ENCODE results near the gene AKR1E2. TPM values are rescaled to one million over a fixed set of nuclear protein-coding genes. Genes with fewer than 3 reads are reported as not detected.

Gene AKR1E2
- total and polyA plus RNA-seq, 12 donors: 0.95 to 13.5 (median 3.6) TPM

DNA sequence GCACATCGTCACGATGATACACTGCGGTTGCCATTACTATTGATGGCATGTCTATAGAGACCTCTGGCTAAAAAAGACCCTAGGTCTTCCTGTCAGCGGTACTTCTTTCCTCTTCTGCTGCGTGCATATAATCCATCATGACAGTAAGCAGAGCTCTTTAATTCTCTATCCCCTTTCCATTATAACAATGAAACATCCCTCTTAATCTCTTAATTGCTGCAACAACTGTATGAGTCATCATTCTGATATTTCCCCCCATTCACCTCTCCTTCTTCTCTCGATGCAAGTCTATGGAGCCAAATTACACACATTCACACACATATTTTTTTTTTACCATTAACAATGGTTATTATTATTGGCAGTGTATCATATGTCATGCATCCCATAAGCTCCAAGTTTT is 45.2 kb upstream of the AKR1E2 start:
- H3K27me3 ChIP-seq: no peaks in the 10 kb centered on the region
- H3K36me3 ChIP-seq (replicated peaks in 1 of 2): no peaks in the 10 kb centered on the region
- no peaks in the 10 kb centered on the region for H3K9me3 ChIP-seq (replicated peaks in 1 of 3)
- TF ChIP-seq, protein P1, sequence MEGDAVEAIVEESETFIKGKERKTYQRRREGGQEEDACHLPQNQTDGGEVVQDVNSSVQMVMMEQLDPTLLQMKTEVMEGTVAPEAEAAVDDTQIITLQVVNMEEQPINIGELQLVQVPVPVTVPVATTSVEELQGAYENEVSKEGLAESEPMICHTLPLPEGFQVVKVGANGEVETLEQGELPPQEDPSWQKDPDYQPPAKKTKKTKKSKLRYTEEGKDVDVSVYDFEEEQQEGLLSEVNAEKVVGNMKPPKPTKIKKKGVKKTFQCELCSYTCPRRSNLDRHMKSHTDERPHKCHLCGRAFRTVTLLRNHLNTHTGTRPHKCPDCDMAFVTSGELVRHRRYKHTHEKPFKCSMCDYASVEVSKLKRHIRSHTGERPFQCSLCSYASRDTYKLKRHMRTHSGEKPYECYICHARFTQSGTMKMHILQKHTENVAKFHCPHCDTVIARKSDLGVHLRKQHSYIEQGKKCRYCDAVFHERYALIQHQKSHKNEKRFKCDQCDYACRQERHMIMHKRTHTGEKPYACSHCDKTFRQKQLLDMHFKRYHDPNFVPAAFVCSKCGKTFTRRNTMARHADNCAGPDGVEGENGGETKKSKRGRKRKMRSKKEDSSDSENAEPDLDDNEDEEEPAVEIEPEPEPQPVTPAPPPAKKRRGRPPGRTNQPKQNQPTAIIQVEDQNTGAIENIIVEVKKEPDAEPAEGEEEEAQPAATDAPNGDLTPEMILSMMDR (IDR thresholded peaks at IDR 0.05): no peak
- TF ChIP-seq POLR2A (IDR thresholded peaks at IDR 0.05): no peak
- no peak overlapping the region for H3K4me3 ChIP-seq
- no peaks in the 10 kb centered on the region for H3K4me1 ChIP-seq (replicated peaks in 1 of 2)
- no peak for DNase-seq
- WGBS, 4 donors: 55 to 65% (median 59%) methylated on average over 6 of the region's 6 CpGs
- intact Hi-C loops (cut with DNase I): no loop called here
- no peak overlapping the region for H3K27ac ChIP-seq

DNA sequence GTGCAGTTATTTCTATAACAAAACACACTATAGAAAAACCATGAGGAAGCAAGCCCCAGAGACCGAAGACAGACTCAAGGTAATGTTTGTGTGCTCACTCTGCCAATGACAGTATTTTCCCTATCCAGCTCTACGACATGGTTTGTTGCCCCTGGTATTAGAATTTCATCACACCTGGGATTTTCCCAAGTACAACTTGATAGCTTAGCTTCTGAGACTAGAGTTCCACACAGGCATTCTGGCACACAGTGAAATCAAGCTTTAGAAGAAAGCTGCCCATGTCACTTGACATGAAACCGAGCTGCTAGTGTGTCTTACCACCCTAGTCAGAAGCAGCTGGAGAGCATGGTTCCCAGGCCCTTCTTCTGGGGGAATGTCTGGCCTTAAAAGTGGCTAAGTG is 44.1 kb upstream of the AKR1E2 start:
- intact Hi-C loops (cut with DNase I): no loop called here
- no peaks in the 10 kb centered on the region for H3K9me3 ChIP-seq (replicated peaks in 1 of 3)
- H3K4me1 ChIP-seq (replicated peaks in 1 of 2): no peaks in the 10 kb centered on the region
- no peak for DNase-seq
- TF ChIP-seq, protein P1 (IDR thresholded peaks at IDR 0.05): no peak
- TF ChIP-seq POLR2A (IDR thresholded peaks at IDR 0.05): no peak
- H3K27ac ChIP-seq: no peak overlapping the region
- no peaks in the 10 kb centered on the region for H3K27me3 ChIP-seq
- no peaks in the 10 kb centered on the region for H3K36me3 ChIP-seq (replicated peaks in 1 of 2)
- 50 to 87% (median 73%) methylated on average over 3 of the region's 3 CpGs for WGBS, 4 donors
- H3K4me3 ChIP-seq: no peak overlapping the region

DNA sequence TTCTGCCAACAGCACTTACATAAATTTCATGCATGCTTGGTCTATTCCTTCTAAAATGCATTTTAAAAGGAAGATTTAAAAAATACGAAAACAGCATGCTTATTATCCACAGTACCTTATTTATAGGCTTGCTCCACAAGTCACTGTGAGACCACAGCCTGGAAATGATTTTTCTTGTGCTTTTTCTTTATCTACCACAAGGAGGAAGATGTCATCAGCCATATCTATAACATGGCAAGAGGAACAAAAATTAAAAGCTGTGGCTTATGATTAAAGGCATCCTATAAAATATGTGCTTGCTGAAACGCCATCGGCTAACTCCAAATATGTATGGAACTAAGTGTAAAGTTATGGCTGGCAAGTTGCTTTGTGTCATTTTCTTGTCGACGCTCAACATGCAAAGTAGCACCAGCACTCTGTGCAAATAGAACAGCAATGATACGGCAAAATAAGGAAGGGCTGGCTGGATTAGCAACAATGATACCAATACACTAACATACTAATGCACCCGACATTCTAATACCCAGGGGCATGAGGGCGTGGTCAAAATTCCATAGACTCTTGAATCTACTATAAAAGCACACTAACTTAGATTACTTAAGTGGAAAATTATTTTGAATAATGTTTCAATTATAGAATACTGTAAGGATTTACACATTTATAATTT is 41.2 kb upstream of the AKR1E2 start:
- no peak for DNase-seq
- no peaks in the 10 kb centered on the region for H3K36me3 ChIP-seq (replicated peaks in 1 of 2)
- H3K27me3 ChIP-seq: no peaks in the 10 kb centered on the region
- H3K9me3 ChIP-seq (replicated peaks in 1 of 3): no peaks in the 10 kb centered on the region
- TF ChIP-seq, protein P1 (IDR thresholded peaks at IDR 0.05): no peak
- TF ChIP-seq POLR2A (IDR thresholded peaks at IDR 0.05): no peak
- H3K4me1 ChIP-seq (replicated peaks in 1 of 2): no peaks in the 10 kb centered on the region
- no peak overlapping the region for H3K4me3 ChIP-seq
- no peak overlapping the region for H3K27ac ChIP-seq
- intact Hi-C loops (cut with DNase I): no loop called here
- 56 to 66% (median 63%) methylated on average over 8 of the region's 8 CpGs for WGBS, 4 donors

DNA sequence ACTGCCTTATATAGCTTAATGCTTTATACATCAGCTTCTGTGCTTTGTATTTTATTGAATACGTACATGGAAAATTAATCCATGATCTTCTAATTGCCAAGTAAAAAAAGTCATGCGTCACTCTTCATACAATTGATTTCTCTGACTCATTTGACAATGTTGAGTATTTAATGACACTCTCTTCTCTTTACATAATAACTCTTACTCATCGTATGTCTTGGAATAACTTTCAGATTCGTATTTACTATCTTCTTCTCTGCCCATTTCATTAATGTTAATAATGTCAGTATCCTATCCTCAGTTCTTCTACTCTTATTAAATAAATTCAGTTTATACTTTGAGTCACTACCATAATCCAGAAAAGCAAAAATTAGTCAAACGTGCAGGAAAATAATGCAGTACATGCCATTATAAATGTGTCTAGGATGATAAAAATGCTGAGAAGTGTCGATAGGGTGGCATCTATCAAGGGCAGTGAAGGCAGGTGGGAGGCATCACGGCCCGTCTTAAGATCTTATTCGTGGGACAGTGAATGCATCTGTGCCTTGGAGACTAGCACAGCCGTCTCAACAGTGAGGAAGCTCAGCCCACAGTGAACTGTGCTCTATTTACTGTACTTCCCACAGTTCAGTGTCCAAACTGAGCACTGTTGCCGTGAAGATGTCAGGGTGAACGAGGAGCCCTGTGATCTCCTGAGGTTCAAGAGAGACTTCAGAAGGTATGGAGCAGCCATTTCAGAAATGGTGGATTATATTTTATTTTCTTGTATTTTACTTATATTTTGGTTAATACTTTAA is 39.8 kb upstream of the AKR1E2 start:
- no peaks in the 10 kb centered on the region for H3K27me3 ChIP-seq
- no peak for DNase-seq
- no peak overlapping the region for H3K4me3 ChIP-seq
- H3K9me3 ChIP-seq (replicated peaks in 1 of 3): no peaks in the 10 kb centered on the region
- no peaks in the 10 kb centered on the region for H3K36me3 ChIP-seq (replicated peaks in 1 of 2)
- H3K27ac ChIP-seq: no peak overlapping the region
- H3K4me1 ChIP-seq (replicated peaks in 1 of 2): no peaks in the 10 kb centered on the region
- intact Hi-C loops (cut with DNase I): no loop called here
- TF ChIP-seq, protein P1 (IDR thresholded peaks at IDR 0.05): no peak
- no peak for TF ChIP-seq POLR2A (IDR thresholded peaks at IDR 0.05)
- WGBS, 4 donors: 60 to 79% (median 70%) methylated on average over 12 of the region's 12 CpGs
